ENCODE measurements around the gene LINGO3.

DNA sequence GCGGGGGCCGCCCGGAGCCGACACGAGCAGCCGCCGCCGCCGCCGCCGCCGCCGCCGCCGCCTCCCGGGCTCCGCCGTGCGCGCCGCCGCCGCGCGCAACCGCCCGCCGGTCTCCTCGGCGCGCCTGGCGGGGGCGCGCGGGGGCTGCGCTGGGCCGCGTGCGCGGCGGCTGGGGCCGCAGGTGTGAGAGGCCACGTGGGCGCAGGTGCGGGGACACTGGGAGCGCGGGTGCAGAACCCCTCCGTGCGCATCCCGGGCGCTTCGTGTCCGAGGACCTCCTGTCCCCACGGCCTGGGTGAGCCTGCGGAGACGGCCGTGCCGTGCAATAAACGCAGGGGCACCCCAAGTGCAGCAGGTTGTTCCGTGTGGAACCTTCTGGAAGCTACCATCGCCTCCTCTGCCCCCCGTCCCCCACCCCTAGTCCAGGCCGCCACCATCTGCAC is at the start of gene LINGO3:
- TF ChIP-seq EZH2 (IDR thresholded peaks at IDR 0.05; ENCODE audit: borderline replicate concordance, insufficient read depth, low read length, poor library complexity, severe bottlenecking): no peak
- TF ChIP-seq, protein P1, sequence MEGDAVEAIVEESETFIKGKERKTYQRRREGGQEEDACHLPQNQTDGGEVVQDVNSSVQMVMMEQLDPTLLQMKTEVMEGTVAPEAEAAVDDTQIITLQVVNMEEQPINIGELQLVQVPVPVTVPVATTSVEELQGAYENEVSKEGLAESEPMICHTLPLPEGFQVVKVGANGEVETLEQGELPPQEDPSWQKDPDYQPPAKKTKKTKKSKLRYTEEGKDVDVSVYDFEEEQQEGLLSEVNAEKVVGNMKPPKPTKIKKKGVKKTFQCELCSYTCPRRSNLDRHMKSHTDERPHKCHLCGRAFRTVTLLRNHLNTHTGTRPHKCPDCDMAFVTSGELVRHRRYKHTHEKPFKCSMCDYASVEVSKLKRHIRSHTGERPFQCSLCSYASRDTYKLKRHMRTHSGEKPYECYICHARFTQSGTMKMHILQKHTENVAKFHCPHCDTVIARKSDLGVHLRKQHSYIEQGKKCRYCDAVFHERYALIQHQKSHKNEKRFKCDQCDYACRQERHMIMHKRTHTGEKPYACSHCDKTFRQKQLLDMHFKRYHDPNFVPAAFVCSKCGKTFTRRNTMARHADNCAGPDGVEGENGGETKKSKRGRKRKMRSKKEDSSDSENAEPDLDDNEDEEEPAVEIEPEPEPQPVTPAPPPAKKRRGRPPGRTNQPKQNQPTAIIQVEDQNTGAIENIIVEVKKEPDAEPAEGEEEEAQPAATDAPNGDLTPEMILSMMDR (IDR thresholded peaks at IDR 0.05; ENCODE audit: poor library complexity, severe bottlenecking): no peak

Measured in neural cell (in vitro differentiated cells).